ENCODE measurements around the gene NUDT2. TPM values are rescaled to one million over a fixed set of nuclear protein-coding genes. Genes with fewer than 3 reads are reported as not detected.

Gene NUDT2
- total RNA-seq, 4 donors from 2014 or later: 15.0 to 45.3 (median 23.0) TPM

DNA sequence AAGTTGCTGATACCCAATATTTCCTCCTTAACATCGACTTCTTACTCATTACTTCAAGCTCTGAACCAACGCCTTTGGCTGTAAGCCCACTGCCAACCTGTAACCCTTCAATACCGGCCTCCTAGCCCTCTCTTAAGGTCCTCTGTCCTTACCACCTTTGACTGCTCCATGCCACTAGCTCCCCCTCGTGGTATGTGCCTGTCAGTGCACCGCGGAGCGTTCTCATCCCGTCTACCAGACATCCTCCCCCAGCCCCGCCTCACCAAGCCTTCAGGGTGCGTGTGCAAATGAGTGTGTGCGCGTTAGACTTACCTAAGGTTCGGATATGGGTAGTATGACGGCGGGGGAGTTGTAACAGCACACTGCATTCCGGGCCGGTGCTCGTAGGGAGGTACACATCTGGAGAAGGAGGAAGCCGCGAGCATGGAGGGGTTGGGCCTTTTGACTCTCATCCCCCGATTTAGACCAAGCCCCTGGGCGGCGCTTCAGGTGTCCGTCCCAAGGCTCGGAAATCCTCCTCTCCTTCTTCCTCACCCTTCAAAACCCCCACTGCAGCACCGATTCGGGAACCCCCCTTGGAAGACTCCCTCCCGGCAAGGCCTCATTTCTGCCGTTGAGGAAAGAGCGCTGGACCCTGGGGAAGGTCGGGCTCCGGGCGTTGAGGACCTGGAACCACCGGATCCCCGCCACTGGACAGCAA, 50.1 kb downstream of the NUDT2 start:
- H3K4me3 ChIP-seq: peak overlapping the region; percentile 59 to 72 (median 65)
- intact Hi-C loops (cut with DNase I): loop anchor here (5.0 kb wide), 1 partner anchor 122 kb away; no protein-coding TSS in a partner anchor
- DNase-seq (ENCODE audit: extremely low spot score): peak; percentile 98
- peaks cover 28 to 70% (median 60%) of the 10 kb centered on the region in 4 donors for H3K4me1 ChIP-seq
- H3K27me3 ChIP-seq: no peaks in the 10 kb centered on the region
- peak overlapping the region; percentile 78 to 87 (median 80) for H3K27ac ChIP-seq (replicated peaks in 1 of 4)
- TF ChIP-seq, protein P1, sequence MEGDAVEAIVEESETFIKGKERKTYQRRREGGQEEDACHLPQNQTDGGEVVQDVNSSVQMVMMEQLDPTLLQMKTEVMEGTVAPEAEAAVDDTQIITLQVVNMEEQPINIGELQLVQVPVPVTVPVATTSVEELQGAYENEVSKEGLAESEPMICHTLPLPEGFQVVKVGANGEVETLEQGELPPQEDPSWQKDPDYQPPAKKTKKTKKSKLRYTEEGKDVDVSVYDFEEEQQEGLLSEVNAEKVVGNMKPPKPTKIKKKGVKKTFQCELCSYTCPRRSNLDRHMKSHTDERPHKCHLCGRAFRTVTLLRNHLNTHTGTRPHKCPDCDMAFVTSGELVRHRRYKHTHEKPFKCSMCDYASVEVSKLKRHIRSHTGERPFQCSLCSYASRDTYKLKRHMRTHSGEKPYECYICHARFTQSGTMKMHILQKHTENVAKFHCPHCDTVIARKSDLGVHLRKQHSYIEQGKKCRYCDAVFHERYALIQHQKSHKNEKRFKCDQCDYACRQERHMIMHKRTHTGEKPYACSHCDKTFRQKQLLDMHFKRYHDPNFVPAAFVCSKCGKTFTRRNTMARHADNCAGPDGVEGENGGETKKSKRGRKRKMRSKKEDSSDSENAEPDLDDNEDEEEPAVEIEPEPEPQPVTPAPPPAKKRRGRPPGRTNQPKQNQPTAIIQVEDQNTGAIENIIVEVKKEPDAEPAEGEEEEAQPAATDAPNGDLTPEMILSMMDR (IDR thresholded peaks at IDR 0.05): peak in 2 of 3 experiments; percentile 96 to 97
- TF ChIP-seq POLR2AphosphoS5 (IDR thresholded peaks at IDR 0.05) (peak in 1 of 2 donors; percentile 59), POLR2A (IDR thresholded peaks at IDR 0.05; ENCODE audit: low read depth) (no peak)
- no peaks in the 10 kb centered on the region for H3K36me3 ChIP-seq
- no peaks in the 10 kb centered on the region for H3K9me3 ChIP-seq
- 13% methylated on average over 35 of the region's 35 CpGs for WGBS

DNA sequence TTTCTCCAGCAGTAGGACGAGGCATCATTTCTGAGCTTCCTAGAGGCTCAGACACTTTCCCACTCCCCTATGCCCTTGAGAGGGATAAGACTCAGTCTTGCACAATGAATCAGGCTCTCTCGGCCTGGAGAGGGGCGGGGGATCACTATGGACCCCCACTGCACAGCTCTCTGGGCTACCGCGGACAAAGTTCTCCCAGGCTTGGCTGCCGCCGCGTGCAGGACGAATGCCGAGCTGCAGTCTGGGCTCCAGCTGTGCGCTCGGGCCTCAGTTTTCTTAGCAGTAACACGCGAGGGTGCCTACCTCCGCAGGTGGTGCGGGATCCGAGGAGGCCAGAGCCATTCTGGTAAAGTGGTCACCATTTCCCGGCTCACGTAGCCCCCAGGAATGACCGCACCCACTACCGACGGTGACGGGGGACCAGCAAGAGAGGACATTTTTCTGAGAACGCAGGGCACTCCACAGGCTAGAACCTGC, 50.7 kb downstream of the NUDT2 start:
- DNase-seq (ENCODE audit: extremely low spot score): no peak
- intact Hi-C loops (cut with DNase I): no loop called here
- H3K9me3 ChIP-seq: no peaks in the 10 kb centered on the region
- H3K36me3 ChIP-seq: no peaks in the 10 kb centered on the region
- H3K27ac ChIP-seq (replicated peaks in 1 of 4): peak overlapping the region; percentile 78 to 87 (median 80)
- H3K27me3 ChIP-seq: no peaks in the 10 kb centered on the region
- H3K4me3 ChIP-seq: peak overlapping the region; percentile 59 to 72 (median 65)
- TF ChIP-seq POLR2A (IDR thresholded peaks at IDR 0.05; ENCODE audit: low read depth) (no peak), EP300 (IDR thresholded peaks at IDR 0.05) (no peak), POLR2AphosphoS5 (IDR thresholded peaks at IDR 0.05) (no peak)
- TF ChIP-seq, protein P1 (IDR thresholded peaks at IDR 0.05): no peak
- 53% methylated on average over 2 of the region's 24 CpGs for WGBS
- H3K4me1 ChIP-seq: peaks cover 25 to 64% (median 55%) of the 10 kb centered on the region in 4 donors

DNA sequence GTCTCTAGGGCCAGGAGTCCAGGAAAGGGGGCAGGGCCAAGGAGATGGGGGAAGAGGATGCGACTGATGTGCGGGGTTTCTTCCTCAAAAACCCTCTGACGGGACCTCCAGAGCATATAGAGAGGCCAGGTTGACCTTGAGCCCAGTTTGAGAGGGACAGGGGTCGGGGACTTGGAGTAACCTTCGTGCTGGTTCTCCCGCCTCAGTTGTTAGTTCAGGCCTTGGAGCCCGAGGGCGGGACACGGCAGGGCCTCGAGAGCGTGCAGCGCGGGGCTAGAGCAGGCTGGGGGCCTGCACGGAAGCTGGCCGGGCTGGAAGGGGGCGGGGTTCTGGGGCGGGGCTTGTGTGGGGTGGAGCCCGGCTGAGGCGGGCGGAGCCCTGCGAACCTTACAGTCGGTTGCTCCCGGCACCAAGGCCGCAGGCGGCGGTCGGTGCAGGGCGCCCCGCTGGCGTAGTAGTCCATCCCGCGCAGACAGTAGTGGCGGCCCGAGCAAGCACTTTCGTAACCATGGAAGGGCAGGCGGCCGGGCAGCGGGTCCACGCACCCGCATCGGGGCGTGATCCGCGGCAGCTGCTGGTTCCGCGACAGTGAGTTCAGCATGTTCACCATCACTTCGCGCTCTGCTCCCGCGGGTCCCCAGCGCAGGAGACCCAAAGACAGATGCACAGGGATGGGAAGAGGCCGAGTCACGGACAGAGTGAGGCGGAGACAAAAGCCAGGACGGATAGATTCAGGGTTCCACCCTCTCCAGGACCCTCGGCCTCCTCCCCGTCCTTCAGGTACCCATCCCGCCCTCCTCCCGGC, 51.3 kb downstream of the NUDT2 start:
- Histone ChIP-seq H3K9me3 (no peaks in the 10 kb centered on the region), H3K27me3 (no peaks in the 10 kb centered on the region), H3K36me3 (no peaks in the 10 kb centered on the region), H3K4me3 (peak overlapping the region; percentile 59 to 72 (median 65)), H3K27ac (replicated peaks in 1 of 4) (peak overlapping the region; percentile 78 to 87 (median 80)), H3K4me1 (peaks cover 22 to 58% (median 49%) of the 10 kb centered on the region in 4 donors)
- intact Hi-C loops (cut with DNase I): no loop called here
- WGBS: 11% methylated on average over 26 of the region's 59 CpGs
- TF ChIP-seq POLR2AphosphoS5 (IDR thresholded peaks at IDR 0.05): peak; percentile 87 to 88
- TF ChIP-seq, protein P1 (IDR thresholded peaks at IDR 0.05): no peak
- DNase-seq (ENCODE audit: extremely low spot score): peak; percentile 95

DNA sequence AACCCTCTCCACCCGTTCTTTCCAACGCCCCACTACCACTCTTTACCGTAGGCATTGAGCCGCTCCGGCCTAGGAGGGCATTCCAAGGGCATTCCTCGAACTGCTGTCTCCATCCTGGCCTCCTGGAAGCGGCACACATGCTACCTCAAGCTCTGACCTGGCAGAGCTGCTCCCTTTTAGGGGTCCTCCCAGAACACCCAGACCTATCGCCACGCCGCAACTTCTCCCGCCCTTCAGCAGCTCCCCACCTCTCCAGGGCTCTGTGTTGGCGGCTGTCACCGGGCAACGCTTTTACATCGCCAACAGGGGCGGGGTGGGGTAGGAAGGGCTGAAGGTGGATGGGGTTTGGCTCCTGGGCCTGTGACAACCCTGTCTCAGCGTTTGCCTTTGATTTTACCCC, 52.0 kb downstream of the NUDT2 start:
- peak overlapping the region; percentile 59 to 72 (median 65) for H3K4me3 ChIP-seq
- no peaks in the 10 kb centered on the region for H3K36me3 ChIP-seq
- TF ChIP-seq POLR2A (IDR thresholded peaks at IDR 0.05; ENCODE audit: low read depth): no peak
- no peak for TF ChIP-seq EP300 (IDR thresholded peaks at IDR 0.05)
- TF ChIP-seq POLR2AphosphoS5 (IDR thresholded peaks at IDR 0.05): no peak
- TF ChIP-seq, protein P1 (IDR thresholded peaks at IDR 0.05): no peak
- 48% methylated on average over 17 of the region's 17 CpGs for WGBS
- DNase-seq (ENCODE audit: extremely low spot score): no peak
- intact Hi-C loops (cut with DNase I): no loop called here
- no peaks in the 10 kb centered on the region for H3K9me3 ChIP-seq
- H3K4me1 ChIP-seq: peaks cover 17 to 52% (median 43%) of the 10 kb centered on the region in 4 donors
- H3K27me3 ChIP-seq: no peaks in the 10 kb centered on the region
- peak overlapping the region; percentile 78 to 87 (median 80) for H3K27ac ChIP-seq (replicated peaks in 1 of 4)

Data from esophagus muscularis mucosa (tissue), 4 donors.